Peyer's patch (tissue), 4 donors: Measurements from ENCODE around the gene ACOT7. TPM values are rescaled to one million over a fixed set of nuclear protein-coding genes. Genes with fewer than 3 reads are reported as not detected.
A peak's percentile ranks its signal among the peaks of the same experiment; 100 is the strongest.

Experiments
- DNase-seq, 3 donors: peaks; one replicate each; pipeline ENCODE4 v3.0.0-alpha.2; 2017 to 2019
- H3K27ac ChIP-seq, 4 donors: fragments of 200-600 bp; sonication (generic); one replicate each; pipeline ENCODE4 v1.5.1; 2016 to 2019
- H3K27me3 ChIP-seq, 2 donors: fragments of 200-600 bp; sonication (generic); one replicate each; pipeline ENCODE4 v1.5.1; 2019
- H3K36me3 ChIP-seq, 3 donors: fragments of 200-600 bp; sonication (generic); one replicate each; pipeline ENCODE4 v1.5.1; 2016 to 2019
- H3K4me1 ChIP-seq, 4 donors: fragments of 200-600 bp; sonication (generic); one replicate each; pipeline ENCODE4 v1.5.1; 2016 to 2019
- H3K4me3 ChIP-seq, 4 donors: fragments of 200-600 bp; sonication (generic); 1 replicate in 3 of 4; 2 replicates in 1 of 4; pipeline ENCODE4 v1.5.1; 2016 to 2019; ENCODE audit warnings: mild to moderate bottlenecking in 1 of 4
- H3K9me3 ChIP-seq, 4 donors: fragments of 200-600 bp; sonication (generic); one replicate each; pipeline ENCODE4 v1.5.1; 2016 to 2019; ENCODE audit warnings: mild to moderate bottlenecking in 1 of 4
- POLR2A ChIP-seq, 2 donors: fragments of 450-650 bp; IDR thresholded peaks; one replicate each; pipeline ENCODE4 v1.5.1; 2017; ENCODE audit warnings: antibody characterized with exemption in 2 of 2, mild to moderate bottlenecking in 2 of 2, moderate library complexity in 2 of 2
- total RNA-seq, 4 donors: library from RNA; depleted of rRNA; stranded (reverse); fragments of >200 nt; gene quantifications; one replicate each; pipeline ENCODE4 v1.1.0, GENCODE V29; 2016
- TF ChIP-seq, protein P1 (sequence below), 6 experiments: fragments of 450-650 bp in 4 of 6; fragments of 200-600 bp in 2 of 6; sonication (generic) in 1 of 6; IDR thresholded peaks; one replicate each; pipeline ENCODE4 v1.5.1; 2017 to 2019; ENCODE audit warnings: antibody characterized with exemption in 6 of 6, mild to moderate bottlenecking in 3 of 6, moderate library complexity in 1 of 6

The ACOT7 gene
- total RNA-seq, 4 donors from 2014 or later: 38.4 to 93.2 (median 67.1) TPM

DNA sequence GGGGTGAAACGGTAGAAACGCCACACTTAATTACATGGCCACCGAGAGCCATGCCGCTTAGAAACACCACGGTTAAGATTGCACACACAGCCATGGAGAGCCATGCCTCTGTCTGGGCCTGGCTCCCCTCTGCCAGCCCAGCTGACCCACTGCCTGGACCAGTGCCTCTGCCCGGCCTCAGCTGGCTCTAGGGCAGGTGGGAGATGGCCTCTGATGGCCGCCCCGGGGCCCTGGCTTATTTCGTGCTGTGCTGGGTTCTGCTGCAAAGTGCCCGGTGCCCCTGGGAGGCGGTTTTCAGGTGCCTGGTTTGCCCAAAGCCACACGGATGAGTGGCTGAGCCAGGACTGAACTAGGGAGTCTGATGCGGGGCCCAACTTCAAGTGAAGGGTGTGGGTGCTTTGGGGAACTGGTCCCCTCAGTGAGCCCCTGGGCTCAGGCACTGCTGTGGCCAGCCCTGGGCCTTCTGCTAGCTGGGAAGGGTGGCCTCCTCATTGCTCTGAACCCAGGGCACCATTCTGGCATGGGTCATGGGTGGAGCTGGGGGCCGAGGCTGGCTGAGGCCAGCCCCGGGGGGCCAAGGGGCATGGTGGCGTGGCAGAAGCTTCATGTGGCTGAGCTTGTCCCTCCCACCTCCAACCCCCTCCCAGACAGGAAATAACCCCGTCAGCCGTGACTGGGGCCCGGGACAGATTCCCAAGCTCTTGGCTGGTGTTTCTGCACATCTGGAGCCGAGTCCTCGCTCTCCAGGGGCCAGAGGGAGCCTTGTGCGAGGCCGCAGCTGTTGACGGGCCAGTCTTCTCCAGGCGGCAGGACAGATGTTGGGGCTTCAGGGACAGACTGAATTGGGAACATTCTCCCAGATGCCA lies 130.8 kb downstream of the ACOT7 start:
- H3K27me3 ChIP-seq: no peaks in the 10 kb centered on the region

GRCh38 chr1:6261615-6261995 lies 132.0 kb downstream of the ACOT7 start:
- TF ChIP-seq POLR2A (IDR thresholded peaks at IDR 0.05): no peak
- TF ChIP-seq, protein P1, sequence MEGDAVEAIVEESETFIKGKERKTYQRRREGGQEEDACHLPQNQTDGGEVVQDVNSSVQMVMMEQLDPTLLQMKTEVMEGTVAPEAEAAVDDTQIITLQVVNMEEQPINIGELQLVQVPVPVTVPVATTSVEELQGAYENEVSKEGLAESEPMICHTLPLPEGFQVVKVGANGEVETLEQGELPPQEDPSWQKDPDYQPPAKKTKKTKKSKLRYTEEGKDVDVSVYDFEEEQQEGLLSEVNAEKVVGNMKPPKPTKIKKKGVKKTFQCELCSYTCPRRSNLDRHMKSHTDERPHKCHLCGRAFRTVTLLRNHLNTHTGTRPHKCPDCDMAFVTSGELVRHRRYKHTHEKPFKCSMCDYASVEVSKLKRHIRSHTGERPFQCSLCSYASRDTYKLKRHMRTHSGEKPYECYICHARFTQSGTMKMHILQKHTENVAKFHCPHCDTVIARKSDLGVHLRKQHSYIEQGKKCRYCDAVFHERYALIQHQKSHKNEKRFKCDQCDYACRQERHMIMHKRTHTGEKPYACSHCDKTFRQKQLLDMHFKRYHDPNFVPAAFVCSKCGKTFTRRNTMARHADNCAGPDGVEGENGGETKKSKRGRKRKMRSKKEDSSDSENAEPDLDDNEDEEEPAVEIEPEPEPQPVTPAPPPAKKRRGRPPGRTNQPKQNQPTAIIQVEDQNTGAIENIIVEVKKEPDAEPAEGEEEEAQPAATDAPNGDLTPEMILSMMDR (IDR thresholded peaks at IDR 0.05): no peak
- H3K27me3 ChIP-seq: no peaks in the 10 kb centered on the region
- H3K36me3 ChIP-seq: no peaks in the 10 kb centered on the region
- H3K9me3 ChIP-seq: no peaks in the 10 kb centered on the region
- peak overlapping the region in 3 of 4 donors; percentile 52 to 93 (median 86) for H3K27ac ChIP-seq
- DNase-seq: no peak
- H3K4me3 ChIP-seq: peak overlapping the region in 3 of 4 donors; percentile 75 to 100 (median 76)
- peaks cover 2 to 23% (median 11%) of the 10 kb centered on the region in 4 donors for H3K4me1 ChIP-seq

More for the DNA sequence above, 130.8 kb downstream of the ACOT7 start:
- H3K4me1 ChIP-seq: peaks cover 2 to 23% (median 11%) of the 10 kb centered on the region in 4 donors
- H3K4me3 ChIP-seq: no peak overlapping the region
- H3K27ac ChIP-seq: peak overlapping the region in 2 of 4 donors; percentile 25 to 42
- TF ChIP-seq POLR2A (IDR thresholded peaks at IDR 0.05): no peak
- TF ChIP-seq, protein P1 (IDR thresholded peaks at IDR 0.05): no peak
- H3K36me3 ChIP-seq: no peaks in the 10 kb centered on the region
- DNase-seq: no peak
- H3K9me3 ChIP-seq: no peaks in the 10 kb centered on the region

GRCh38 chr1:6260961-6261614 lies 132.5 kb downstream of the ACOT7 start, which contains the start of gene GPR153:
Gene GPR153 (minus strand): TSS chr1:6261098. CDS start chr1:6254905, 6,193 bp downstream.
- Histone ChIP-seq H3K4me3 (peak within 1 kb of the TSS; percentile 62 to 100 (median 76)), H3K9me3 (no peaks in the 10 kb centered on the region), H3K4me1 (peaks cover 2 to 23% (median 11%) of the 10 kb centered on the region in 4 donors), H3K27ac (peak within 1 kb of the TSS; percentile 64 to 93 (median 84)), H3K27me3 (no peaks in the 10 kb centered on the region), H3K36me3 (no peaks in the 10 kb centered on the region)
- TF ChIP-seq, protein P1 (IDR thresholded peaks at IDR 0.05): no peak
- peak; percentile 3 to 50 for TF ChIP-seq POLR2A (IDR thresholded peaks at IDR 0.05)
- DNase-seq: peak; percentile 21 to 82 (median 73)

- no peak for DNase-seq
These were observed 133.1 kb downstream of the ACOT7 start for GRCh38 chr1:6260433-6260934.

More at GRCh38 chr1:6260433-6260934, 133.1 kb downstream of the ACOT7 start:
- H3K4me1 ChIP-seq: peaks cover 2 to 23% (median 11%) of the 10 kb centered on the region in 4 donors
- TF ChIP-seq, protein P1 (IDR thresholded peaks at IDR 0.05): no peak
- no peak for TF ChIP-seq POLR2A (IDR thresholded peaks at IDR 0.05)
- no peaks in the 10 kb centered on the region for H3K36me3 ChIP-seq
- H3K27ac ChIP-seq: peak overlapping the region; percentile 64 to 93 (median 84)
- peak overlapping the region; percentile 62 to 100 (median 76) for H3K4me3 ChIP-seq
- no peaks in the 10 kb centered on the region for H3K27me3 ChIP-seq
- H3K9me3 ChIP-seq: no peaks in the 10 kb centered on the region
